ENCODE data around the gene BRIP1.
"Not testable (repeated sequence)": the region's sequence is repeated elsewhere in the genome, so short reads cannot be mapped to it uniquely, and the experiment has no call there.

The BRIP1 gene

DNA sequence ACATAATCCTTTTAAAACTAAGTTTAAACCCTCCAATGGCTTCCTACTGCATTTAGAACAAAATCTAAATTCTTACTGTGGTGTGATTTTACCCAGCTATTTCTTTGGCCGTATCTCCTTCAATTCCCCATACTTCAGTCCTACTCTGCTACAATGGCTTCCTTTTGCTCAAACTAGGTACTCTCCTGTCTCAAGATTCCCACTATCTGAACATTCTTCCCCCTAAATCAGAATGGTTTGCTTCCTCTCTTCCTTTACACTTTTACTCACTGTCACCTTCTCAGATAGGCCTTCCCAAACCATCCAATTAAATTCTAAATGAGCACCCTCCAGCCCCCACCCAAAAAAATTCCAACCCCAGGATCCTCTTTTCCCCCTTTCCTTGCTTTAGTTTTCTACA, 109.2 kb downstream of the BRIP1 start:
- DNase-seq: no peak

DNA sequence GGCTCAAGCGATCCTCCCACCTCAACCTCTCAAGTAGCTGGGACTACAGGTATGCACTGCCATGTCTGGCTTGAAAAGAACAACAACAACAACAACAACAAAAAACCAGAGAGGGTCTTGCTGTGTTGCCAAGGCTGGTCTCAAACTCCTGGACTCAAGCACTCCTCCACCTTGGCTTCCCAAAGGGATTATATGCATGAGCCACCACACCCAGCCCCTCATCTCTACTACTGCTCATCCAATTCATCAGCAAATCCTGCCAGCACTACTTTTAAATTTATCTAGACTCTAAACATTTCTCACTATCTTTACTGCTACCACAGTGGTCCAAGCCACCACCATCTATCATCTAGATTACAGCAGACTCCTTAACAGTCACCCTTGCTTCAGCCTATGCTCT, 109.6 kb downstream of the BRIP1 start:
- DNase-seq: no peak

DNA sequence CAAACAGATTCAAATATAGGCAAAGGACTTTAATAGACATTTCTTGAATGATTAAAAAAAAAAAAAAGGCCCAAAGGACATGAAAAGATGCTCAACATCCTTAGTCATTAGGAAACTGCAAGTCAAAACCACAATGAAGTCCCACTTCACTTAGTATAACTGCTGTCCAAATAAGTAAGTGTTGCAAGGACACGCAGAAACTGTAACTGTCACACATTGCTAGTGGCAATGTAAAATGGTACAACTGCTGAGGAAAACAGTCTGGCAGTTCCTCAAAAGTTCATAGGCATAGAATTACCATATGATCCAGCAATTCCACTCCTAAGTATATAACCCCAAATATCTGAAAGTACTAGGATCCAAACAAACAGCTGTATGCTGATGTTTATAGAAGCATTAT, 112.7 kb downstream of the BRIP1 start:
- DNase-seq: no peak

DNA sequence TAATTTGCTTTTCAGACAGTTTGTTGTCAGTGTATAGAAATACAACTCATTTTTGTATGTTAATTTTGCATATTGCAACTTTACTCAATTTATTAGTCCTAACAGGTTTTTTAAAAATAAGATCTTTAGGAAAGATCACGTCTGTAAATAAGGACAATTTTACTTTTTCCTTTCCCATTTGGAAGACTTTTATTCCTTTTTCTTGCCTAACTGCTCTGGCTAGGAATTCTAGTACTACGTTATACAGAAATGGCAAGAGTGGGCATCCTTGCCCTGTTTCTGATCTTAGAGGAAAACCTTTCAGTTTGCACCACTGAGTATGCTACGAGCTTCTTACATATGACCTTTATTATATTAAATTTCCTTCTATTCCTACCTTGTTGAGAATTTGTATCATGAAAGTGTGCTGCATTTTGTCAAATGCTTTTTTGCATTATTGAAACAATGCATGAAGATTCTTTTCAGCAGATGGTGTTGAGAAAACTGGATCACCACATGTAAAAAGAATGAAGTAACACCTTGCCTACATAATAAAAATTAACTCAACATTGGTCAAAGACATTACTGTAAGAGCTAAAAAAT, 113.4 kb downstream of the BRIP1 start:
- DNase-seq: no peak

DNA sequence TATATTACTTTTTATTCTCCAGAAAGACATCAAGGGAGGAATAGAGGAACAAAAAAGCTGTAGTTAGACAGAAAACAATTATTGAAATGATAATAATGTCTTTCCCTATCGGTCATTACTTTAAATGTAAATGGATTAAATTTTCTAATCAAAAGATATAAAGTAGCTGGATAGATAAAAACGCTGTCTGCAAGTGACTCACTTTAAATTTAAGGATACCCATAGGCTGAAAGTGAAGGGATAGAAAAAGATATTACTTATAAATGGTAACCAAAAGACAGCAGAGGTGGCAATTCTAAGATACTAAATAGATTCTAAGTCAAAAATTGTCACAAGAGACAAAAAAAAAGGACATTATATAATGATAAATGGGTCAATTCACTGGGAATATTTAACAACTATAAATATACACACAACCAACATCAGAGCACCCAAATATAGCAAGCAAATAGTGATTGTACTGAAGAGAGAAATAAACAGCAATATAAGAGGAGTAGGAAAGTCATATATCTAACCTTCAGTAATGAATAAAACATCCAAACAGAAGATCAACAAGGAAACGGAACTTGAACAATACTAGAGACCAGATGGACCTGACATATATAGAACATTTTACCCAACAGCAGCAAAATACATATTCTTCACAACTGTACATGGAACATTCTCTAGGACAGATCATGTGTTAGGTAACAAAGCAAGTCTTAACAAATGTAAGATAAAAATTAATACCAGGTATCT, 116.9 kb downstream of the BRIP1 start:
- no peak for DNase-seq

DNA sequence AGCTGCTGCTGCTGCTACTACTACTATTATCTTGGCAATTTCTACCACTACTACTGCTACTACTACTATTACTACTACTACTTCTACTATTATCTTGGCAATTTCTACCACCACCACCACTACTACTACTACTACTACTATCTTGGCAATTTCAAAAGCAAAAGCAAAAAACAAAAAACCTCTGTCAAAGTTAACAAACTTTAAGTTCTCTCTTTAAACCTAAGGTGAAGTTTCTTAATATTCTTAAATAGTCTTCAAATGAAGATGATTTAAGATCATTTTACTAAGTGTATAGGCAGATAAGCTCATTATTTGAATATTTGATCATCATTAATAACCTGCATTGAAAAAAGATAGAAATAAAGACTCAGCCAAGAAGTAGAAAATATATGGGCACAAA, 118.5 kb downstream of the BRIP1 start:
- DNase-seq: no peak

DNA sequence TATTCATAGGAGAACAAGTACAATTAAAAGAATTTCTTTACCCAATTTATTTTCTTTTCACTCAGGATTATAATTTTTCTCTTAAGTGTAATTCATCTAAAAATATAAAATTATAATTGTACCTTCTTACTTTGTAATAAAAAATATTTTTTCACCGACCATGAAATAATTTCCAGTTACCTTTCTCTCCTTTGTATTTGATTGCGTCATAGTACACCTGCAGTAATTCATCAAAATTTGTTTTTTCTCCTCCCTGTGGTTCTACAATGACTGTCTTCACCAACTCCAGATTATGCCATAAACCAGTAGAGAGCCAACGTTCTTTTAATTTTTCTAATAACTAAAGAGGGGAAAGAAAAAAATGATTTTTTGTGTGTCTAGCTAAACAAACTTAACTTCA, 119.1 kb downstream of the BRIP1 start:
- DNase-seq: no peak

DNA sequence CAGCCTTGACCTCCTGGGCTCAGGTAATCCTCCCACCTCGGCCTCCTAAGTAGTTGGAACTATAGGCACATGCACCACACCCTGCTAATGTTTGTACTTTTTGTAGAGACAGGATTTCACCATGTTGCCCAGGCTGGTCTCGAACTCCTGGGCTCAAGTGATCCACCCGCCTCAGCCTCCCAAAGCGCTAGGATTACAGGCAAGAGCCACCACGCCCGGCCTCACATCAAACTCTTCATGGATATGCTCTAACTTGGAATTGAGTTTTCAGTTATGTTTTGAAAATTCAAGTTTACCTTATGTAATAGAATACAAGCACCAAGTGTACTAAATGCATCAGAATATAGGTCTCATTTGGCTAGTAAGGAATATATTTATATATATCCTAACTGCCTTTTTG, 119.6 kb downstream of the BRIP1 start:
- no peak for DNase-seq

DNA sequence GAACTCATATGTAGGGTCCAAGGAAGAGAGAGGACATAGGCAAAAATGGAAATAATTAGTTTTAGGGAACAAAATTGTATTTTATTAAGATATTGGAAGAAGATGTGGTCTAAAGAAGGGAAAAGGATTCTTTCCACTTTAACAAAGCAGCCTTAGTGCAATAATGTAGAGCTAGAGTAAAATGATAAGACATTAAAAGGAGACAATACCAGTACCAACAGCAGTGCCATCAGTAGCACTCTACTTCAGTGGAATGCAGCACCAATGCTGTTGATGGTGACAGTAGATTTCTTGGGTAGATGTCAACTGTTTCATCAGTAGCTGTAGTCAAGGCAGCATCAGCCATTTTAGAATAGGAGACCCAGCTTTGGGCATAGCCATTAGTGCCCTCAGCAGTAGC, 124.3 kb downstream of the BRIP1 start:
- no peak for DNase-seq

DNA sequence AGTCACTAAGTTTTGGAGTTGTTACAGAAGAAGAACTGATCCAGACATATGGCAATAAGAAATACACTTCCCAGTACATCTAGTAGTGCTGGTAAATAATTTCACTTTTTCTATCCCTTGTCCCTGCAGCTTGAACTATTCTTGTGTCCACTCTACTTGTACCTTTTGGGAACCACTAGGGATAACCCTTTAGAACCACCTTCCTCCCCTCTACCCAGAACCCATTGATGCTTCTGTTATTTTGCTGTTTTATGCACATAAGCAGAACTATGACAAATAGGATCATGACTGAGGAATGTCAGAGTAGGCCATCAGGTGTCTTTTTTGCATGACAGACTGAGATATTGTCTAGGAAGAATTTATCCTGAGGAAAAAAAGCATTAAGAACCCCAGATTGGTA, 125.1 kb downstream of the BRIP1 start:
- no peak for DNase-seq

DNA sequence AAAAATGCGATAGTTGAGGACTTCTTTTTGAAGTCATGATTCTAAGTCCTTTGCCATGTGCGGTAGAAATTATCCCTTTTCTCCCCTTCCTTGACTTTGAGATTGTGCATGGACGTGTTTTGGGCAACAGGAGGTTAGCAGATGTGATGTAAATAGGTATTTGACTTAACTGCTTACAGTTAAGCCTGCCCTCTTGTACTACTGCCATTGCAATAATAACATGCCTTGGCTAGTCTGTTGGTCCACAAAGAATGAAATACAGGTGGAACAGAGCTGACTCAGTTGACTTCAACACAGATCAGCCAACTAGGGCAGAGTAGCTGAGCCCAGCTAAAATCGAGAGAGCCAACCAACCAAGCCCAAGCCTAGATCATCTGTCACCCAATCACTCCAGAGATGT, 125.5 kb downstream of the BRIP1 start:
- no peak for DNase-seq

DNA sequence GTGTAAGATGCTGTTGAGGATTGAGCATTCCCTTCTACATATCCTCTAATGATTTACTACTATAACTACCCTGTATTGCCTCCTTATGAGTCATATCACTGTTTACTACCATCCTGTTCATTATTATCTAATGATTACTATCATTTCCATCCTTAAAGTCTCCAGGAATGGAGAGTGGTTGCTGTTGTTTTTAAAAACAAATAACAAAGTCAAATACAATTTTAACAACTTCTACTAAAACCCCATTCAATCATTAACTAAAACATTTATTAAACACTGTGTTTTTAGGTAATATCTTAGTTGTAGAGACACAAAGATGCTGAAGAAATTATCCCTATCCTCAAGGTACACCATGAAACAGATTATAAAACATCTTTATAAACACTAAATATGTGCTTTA, 126.9 kb downstream of the BRIP1 start:
- no peak for DNase-seq

DNA sequence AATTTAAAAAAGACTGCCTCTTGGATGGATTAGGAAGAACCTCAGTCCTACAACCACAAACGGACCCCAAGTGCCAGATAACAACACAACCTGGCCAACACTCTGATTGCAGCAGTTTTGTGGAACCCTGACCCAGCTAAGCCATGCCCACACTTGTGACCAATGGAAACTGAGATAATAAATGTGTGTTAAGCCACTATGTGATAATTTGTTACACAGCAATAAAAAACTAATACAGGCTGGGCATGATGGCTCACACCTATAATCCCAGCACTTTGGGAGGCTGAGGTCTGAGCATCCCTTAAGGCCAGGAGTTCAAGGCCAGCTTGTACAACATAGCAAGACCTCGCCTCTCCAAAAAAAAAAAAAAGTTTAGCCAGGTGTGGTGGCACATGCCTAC, 127.5 kb downstream of the BRIP1 start:
- DNase-seq: no peak

DNA sequence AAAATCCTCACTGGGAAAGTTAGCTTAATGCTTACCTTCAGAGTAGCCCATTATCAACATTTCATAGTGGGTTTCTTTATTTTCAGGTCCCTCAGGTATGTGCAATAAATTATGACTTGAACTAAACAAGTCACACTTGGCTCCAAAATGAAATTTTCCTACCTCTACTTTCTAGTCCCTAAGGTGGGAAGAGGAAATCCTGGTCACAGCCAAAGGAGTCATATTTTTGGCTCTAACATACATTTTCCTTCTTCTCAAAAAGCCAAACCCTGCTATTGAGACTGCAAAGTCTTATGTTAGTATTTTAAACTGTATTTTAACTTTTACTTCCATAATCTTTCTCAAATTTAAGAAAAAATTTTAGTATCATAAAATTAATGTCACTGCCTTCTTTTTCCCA, 128.9 kb downstream of the BRIP1 start:
- no peak for DNase-seq

DNA sequence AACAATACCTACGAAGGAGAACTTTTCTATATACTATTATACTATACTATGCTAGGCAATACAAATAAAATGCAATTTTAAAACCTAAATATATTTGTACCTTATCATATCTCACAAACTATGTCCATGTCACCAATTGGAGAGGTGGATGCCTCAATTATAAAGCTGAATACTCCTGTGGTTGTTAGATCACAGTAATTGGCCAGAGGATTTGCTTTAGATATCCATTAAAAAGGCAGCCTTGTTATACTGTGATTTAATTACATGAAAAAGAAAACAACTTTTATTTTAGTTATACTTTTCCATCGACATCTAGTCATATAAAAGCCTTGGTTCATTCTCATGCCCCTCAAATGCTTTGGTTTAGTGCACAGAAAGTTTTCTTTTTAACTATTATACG, 129.3 kb downstream of the BRIP1 start:
- DNase-seq: no peak

DNA sequence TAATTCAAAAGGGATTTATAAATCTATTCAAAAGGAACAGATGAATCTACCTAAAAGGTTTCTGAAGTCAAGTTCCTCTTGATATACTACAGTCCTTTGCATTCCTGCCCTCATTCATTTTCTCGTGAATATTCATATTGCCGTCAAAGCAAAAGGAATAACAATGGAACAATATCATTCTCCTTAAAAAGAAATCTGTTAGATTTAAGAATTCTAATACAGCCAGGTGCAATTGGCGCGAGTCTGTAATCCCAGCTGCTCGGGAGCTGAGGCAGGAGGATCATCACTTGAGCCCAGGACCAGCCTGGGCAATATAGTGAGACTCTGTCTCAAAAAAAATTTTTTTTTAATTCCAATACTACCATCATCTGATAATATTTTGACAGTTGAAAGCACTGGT, 130.3 kb downstream of the BRIP1 start:
- no peak for DNase-seq

DNA sequence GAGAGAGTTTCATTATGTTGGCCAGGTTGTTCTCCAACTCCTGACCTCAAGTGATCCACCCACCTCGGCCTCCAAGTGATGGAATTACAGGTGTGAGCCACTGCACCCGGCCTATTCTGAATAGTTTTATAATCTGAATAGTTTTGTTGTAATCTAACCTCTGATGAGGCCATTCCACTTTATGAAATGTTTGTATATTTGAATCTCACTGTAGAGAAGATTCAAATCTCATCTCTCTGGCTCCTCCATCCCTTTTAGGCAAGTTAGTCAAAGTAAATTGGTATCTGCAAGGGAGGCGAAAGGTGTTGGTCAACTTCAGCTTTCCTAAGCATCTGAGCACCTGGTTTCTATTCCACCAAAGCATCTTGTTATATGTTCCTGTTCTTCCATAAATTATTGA, 131.2 kb downstream of the BRIP1 start:
- no peak for DNase-seq

DNA sequence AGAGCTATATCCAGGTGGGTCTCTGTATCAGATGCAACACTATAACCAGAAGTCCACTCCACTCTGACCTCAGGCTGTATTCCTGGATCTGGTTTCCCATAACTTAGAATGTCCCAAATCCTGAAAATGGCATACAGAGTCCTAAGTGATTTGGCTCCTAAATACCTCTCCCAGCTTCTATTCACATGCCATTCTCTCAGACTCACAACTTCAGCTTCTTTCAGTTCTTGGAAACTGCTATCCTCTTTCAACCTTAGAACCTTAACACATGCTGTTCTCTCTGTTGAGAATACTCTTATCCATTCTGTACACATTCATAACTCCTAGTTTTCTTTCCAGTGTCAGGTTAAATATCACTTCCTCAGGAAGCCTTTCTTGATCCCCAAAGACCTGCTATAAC, 132.0 kb downstream of the BRIP1 start:
- no peak for DNase-seq

DNA sequence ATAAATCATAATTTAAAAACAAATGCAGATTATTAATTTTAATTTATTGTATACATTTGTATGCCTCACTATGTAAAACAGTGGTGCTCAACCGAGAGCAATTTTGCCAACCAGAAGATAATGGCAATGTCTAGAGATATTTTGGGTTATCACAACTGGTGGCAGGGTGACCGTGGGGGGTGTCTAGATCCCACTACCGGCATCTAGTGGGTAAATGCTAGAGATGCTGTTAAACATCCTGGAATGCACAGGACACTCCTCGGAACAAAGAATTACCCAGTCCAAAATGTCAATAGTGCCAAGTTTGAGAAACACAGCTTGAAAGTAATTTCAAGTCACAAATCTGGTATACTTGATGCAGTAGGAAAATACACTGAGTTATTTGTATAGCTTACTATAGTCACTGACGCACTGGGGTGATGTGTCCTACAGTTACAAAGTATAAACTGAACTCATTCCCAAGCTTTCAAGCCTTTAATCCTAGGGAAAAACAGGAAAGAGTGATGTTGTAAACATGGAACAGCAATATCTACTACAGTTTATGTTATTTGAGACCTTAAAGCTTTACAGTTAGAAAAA, 133.5 kb downstream of the BRIP1 start:
- DNase-seq: no peak

DNA sequence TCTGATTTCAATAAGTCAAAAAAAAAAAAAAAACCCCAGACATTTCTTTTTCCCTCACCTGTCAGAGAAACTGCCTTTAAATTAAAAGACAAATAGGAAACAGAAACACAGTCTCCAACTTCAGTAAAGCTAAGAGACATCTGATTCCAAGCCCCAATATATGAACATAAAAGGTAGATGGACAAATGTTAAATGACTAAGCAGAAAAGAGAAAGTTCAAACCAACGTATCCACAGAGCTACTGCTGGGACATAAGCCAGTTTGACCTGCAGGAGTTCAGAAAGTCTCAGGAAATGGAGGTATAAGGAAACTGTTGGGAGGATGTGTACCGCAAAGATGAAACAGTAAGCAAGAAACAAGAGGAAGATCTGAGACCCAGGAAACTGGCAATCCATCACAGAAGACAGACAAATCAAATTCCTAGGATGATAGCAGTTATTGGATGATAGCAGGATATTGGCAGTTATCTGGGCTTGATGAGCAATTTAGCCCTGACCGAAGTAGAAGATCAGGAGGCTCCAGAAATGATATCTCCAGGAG, 135.0 kb downstream of the BRIP1 start:
- no peak for DNase-seq

DNA sequence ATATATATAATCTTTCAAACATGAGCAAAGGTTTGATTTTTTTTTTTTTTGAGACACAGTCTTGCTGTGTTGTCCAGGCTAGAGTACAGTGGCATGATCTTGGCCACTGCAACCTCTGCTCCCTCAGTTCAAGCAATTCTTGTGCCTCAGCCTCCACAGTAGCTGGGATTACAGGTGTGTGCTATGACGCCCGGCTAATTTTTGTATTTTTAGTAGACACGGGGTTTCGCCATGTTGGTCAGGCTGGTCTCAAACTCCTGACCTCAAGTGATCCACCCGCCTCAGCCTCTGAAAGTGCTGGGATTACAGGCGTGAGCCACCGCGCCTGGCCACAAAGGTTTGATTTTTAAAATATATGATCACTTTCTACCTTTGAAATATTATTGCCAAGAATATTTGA, 135.5 kb downstream of the BRIP1 start:
- DNase-seq: not testable (repeated sequence)

DNA sequence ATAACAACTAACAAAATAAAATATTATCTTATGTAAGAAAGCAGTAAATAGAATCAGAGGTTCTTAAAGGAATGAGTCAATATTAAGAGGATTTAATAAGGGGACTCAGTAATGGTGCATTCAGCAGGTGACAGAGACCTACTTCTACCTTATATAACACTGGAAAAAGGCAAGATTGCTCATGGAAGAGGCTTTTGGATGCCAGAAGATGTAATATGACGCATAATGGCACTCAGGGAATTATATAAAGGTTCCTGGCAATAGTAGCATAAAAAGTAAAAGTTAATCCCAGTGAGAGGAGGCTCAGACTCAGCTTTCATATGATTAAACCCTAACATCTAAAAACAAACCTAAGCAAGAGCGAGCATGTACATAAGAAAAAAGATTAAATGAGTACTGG, 136.4 kb downstream of the BRIP1 start:
- DNase-seq: no peak

DNA sequence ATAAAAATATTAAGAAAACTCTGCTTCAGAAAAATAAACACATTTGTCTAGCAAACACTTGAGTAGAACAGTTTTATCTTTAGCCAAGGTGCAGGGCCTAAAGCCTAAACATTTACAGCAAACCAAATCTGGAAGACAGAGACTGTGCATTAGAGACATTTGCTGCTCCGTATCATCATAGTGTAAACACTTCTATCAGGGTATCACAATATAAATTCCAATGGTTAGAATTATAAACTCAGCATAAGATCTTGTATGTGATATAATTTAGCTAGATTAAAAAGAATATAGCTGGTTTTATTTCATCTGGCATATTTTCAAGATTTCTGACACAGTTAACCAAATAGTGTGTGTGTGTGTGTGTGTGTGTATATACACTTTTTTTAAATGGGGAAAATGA, 138.6 kb downstream of the BRIP1 start:
- DNase-seq: no peak

DNA sequence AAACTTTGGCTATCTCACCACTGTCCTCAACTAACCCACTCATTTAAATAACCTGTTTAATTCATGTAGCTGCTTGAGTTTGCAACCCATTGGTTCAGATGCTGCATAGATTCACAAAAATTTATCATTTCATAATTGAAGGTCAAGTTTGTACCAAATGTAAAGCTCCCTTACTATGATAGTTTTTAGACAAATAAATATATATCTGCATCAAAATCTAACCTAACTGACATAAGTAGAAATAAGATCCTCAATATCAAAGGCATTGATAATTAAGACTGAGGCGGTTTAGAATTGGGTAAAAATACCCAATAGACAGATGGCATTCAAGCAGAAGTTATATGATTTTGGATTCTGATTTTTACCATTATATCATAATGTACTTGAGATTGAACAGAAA, 139.4 kb downstream of the BRIP1 start:
- DNase-seq: no peak

DNA sequence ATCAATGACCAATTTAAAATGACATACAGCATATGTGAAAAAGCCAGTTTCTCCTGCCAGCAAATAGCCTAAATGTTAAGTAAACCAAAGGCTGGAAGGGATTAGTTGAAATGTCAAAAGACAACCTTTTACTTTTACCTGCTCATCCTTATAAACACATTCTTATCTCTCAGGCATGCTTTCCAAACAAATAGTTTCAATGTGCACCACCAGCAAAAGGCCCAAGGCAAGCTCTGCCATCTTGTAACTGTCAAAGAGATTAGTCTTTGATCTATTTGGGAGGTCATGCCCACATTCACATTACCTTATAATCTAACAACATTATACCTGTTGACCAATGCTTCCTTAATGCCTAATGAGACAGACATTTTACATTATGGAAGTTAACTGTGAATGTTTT, 140.1 kb downstream of the BRIP1 start:
- no peak for DNase-seq
